IPS-NIHi11 (cell line): Measurements from ENCODE around the gene EEPD1.

Experiments used
- DNase-seq: peaks from one replicate; pipeline ENCODE4 v3.0.0; 2012; ENCODE audit warnings: mixed read lengths, low spot score

Gene EEPD1

DNA sequence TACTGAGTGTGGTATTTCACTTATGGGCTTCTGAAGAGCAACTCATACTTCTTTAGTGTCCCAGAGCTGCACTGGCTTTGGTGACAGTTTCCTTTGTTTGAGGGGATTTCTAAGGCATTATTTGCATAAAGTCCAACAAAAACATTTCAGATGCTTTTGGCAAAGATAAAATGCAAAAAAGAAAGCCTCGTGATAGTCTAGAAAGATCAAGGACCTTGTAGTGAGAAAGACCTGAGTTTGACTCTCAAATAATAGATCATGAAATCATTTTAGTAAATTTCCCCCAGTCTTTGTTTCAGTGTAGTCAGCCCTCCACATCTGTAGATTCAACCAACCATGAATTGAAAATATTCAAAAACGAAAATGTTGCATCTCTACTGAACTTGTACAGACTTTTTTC, 107.4 kb downstream of the EEPD1 start:
- DNase-seq: no peak

DNA sequence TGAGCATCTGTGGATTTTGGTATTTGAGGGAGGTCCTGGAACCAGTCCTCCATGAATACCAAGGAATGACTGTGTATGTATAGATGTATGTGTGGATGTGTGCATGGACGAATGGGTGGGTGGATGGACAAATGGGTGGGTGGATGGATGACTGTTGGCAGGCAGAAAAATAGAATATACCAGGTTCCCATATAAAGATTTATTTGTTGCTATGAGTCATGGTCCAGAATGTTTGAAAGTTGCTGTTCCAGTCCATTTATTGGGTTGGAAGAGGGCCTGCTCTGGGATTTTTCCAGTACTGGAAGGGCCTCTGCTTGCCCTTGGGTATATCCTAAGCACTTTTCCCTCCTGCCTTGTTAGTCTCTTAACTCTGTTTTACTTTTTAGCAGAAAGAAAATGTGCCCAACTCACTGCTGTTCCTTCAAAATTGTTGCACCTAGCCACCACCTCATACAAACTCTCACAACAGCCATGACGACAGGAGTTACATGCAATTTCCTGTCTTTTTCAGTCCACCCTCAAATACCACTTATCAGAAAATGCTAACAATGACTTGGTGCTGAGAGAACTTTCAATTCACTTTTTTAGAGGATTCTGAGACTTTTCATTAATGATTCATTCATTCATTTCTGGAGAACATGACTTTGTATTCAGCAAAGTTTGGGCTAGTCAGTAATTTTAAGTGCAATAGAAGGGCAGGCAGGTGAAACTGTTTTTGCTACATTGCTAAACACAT, 108.1 kb downstream of the EEPD1 start:
- DNase-seq: no peak

- no peak for DNase-seq
These were observed 109.4 kb downstream of the EEPD1 start for GRCh38 chr7:36262309-36263094.

DNA sequence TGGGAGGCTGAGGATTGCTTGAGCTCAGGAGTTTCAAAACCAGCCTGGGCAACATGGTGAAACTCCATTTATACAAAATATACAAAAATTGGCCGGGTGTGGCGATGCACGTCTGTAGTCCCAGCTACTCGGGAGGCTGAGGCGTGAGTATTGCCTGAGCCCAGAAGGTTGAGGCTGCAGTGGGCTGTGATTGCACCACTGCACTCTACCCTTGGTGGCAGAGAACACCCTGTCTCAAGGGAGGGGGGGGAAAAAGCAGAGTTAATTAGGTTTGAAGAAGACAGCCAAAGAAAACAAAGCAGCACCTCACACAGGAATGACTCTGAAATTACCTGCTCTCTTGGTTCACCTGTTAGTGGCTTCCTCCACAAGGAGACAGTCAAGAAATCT, 110.0 kb downstream of the EEPD1 start:
- no peak for DNase-seq

- no peak for DNase-seq
These were observed 111.2 kb downstream of the EEPD1 start for GRCh38 chr7:36264123-36264801.

GRCh38 chr7:36264913-36265516, 112.0 kb downstream of the EEPD1 start:
- DNase-seq: no peak

- no peak for DNase-seq
These were observed 112.6 kb downstream of the EEPD1 start for GRCh38 chr7:36265680-36266079.

- DNase-seq: no peak
These were observed 113.1 kb downstream of the EEPD1 start for GRCh38 chr7:36266190-36266589.

DNA sequence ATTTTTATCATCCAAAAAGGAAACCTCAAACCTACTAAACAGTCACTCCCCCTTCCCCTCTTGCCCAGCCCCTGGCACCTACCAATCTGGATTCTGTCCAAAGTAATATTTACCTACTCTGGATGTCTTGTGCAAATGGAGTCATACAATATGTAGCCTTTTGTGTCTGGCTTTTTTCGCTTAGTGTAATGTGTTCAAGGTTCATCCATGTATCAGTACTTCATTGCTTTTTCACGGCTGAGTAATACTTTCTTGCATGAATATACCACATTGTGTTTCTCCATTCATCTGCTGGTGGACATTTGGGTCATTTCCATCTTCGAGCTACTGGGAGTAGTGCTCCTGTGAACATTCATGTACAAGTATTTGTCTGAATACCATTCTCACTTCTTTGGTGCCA, 113.6 kb downstream of the EEPD1 start:
- no peak for DNase-seq

DNA sequence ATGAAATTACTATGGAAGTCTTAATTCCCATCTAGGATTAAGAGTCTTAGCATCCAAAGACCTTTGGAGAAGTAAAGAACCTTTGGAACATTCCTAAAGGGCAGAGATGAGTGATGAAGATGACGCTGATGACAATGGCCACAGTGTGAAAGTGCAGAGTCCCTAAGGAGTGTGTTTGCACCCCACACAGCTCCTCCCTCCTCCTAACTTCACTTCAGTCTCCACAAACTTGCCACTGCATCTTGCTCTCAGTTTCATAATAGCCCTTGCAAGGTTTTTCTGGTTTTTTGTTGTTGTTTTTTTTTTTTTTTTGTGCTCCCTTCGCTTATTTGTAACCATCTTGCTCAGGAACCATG, 119.1 kb downstream of the EEPD1 start:
- DNase-seq: no peak

GRCh38 chr7:36272567-36273269, 119.7 kb downstream of the EEPD1 start:
- DNase-seq: no peak

GRCh38 chr7:36273836-36274235, 120.8 kb downstream of the EEPD1 start:
- no peak for DNase-seq

DNA sequence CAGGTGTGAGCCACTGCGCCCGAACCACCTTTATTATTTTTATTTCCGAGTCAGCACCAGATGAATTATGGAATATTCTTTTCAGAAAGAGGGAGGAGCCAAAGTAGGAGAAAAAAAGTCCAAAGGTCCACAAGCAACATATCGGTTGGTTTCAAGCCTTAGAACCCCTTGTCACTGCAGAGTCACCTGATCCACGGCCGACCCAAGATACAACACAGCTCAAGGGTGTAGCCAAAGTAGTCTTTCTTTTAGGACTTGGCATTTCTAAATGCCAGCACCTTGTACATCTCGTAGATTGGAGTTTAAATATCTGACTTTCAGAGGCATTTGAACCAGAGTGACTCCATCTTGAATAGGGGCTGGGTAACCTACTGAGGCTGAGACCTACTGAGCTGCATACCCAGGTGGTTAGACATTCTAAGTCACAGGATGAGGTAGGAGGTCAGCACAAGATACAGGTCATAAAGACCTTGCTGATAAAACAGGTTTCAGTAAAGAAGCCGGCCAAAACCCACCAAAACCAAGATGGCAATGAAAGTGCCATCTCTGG, 122.8 kb downstream of the EEPD1 start:
- no peak for DNase-seq

DNA sequence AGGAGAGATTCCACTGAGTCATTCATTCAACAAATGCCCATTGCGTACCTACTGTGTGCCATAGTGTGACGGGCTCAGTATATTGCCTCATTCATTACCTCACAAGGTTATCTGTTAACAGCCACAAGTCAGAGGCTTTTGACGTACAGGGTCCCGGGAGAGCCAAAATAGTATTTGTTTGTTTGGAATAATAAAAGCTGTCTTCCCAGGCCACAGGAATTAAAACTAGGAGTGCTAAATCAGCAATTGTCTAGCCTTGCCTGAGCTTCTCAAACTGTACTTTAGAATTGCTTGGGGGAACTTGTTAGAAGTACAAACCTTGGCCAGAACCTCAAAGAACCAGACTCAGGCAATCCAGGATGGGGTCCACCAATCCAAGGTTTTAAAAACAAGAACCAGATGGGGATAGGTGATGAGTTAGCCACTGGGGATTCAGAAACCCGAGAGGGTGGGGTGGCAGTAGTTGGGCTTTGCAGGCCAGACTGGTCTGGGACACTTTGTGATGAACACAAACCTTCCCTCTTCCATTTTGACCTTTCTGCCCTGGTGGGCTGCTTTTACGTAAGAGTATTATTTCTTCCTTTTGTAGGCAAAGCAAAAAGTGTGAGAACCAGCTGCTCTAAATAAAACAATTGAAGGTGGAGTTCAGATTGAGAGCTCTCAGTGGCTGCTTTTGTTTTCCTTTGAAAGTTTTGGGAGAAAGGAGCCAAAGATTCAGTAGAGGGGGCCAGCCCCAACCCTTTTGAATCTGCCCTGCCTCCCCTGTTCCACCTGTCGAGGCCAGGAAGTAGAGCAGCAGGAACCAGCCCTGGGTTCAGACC, 123.6 kb downstream of the EEPD1 start:
- no peak for DNase-seq

GRCh38 chr7:36277249-36277542, 124.1 kb downstream of the EEPD1 start:
- no peak for DNase-seq

GRCh38 chr7:36278069-36278619, 125.1 kb downstream of the EEPD1 start:
- no peak for DNase-seq

- no peak for DNase-seq
These were observed 125.6 kb downstream of the EEPD1 start for GRCh38 chr7:36278620-36279172.

DNA sequence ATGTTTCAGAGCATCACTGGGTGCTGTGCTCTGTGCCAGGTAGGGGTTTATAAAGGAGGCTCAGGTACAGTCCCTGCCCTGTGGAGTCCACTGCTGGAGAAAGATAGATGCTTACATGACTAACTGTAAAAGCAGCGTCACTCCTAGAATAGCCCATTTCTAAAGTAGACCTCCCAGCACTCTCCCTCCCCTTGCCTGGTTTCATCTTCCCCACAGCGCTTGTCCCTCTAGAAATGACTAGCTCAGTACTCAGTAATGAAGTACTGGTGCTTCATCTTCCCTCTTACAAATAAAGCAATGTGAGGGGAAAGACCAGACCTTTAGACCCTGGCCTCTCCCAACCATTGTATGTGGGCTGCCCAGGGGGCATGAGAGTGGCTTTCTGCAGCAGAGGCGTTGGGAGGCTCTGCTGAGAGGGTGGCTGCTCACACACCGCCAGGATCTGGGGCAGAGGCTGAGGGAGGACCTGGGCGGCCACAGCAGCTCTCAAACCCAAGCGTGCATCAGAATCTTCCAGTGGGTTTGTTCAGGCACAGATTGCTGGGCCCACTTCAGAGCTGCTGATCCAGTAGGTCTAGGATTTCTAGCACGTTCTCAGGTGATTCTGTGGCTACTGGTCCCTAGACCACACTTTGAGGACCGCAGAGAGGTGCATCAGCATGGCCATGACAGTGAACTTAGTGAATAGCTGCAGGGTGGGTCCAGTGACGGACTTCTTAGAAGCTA, 126.3 kb downstream of the EEPD1 start:
- no peak for DNase-seq

- no peak for DNase-seq
These were observed 126.9 kb downstream of the EEPD1 start for GRCh38 chr7:36279926-36280315.
